8988T (cell line): ENCODE results near the gene CELSR1.

Experiments
- DNase-seq: peaks from one replicate; pipeline ENCODE4 v3.0.0; 2011

Gene CELSR1

DNA sequence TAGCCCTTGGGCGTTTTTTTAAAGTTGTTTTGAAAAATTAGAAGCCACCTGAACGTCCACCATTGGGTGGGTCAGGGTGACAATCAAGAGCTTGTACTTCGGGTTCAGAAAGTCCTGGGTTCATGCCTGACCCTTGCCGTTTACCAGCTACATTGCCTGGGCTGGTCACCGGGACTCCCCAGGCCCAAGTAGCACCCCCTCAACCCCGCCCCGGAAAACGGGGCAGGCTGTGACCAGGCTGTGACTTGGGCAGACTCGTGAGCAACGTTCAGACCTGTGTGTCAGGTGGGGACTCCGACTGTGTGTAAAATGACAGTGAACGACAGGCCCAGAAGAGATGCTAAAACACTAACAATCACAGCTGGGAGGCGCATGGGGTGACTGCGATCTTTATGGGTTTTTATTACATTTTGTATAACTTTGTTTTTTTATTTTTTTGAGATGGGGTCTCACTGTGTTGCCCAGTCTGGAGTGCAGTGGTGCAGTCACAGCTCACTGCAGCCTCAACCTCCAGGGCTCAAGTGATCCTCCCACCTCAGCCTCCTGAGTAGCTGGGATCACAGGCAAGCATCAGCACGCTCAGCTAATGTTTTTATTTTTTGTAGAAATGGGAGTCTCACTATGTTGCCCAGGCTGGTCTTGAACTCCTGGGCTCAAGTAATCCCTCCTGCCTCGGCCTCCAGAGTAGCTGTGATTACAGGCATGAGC is 145.1 kb downstream of the CELSR1 start:
- no peak for DNase-seq

DNA sequence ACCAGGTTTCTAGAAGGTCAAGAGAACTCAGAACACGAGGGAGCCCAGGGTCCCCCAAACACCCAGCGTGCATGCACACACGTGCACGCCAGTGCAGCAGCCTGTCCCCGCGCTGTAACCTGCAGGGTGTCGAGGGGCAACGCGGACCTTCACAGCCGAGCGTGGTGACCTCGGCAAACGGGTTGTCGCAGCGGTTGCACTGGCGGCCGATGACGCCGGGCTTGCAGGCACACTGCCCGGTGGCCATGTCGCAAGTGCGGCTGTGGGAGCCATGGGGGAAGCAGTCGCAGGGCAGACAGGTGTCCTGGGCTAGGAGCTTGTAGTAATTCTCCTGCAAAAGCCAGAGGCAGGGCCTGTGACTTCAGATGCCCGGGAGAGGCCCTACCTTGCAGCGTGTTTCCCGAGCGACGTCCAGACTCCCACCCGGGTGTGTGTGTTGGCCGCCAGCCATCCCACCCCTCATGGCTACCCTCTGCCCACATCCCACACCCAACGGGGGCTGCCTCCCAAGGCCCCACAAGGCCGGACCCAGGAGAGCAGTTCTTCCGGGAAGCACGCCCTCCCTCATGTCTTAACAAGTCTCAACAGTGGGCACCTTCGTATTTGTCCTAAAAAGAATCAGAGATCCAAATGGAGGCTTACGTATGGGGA is 145.8 kb downstream of the CELSR1 start:
- no peak for DNase-seq

DNA sequence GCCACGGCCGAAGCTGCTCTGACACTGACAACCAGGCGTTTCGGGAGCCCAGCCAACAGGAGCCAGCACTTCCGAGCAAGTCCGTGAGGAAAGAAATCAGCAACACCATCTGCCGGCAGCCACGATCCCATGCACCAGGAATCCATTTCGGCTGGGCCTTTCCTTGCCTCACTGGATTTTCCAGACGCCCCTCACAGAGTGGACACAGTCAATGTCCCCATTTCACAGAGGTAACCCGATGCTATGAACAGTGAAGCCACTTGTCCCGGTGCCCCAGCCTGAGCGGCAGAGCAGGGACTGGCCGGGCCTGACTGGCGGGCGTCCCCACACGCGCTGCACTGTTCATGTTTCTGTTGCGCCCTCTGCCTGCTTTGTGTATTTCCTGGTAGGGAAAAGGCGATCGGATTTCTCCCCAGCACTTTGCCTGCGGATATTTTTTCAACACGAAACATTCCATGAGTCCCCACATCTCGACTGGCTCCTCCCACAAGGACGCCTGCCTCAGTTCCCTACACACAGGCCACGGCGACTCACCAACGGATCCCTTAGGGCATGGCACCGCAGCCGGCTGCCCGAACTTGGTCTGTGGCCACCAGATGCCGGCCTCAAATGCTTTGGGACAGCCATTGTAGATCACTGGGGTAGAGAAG is 146.6 kb downstream of the CELSR1 start:
- DNase-seq: no peak

DNA sequence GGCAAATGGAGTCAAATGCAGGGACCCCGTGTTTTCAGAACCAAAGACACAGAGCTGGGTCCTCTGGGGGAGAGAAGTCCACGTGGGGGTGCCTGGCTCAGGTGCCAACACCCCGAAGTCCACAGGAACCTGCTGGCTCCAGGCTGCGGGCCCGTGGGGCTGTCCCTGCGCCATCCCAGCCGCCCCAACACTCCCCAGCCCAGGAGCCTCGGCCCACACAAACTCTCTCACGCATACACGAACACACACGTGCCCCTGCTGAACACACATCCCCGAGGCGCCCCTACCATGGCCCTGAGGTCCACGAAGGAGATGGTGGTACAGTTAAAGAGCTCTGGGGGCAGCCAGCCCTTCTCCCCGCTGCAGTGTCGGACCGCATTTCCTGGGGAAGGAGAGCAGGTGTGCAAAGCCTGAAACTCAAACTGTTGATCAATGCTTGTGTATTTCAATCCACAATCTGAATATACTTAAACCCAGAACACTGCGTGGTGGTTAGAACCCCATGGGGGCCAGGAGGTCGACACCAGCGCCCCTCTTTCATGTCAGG is 147.2 kb downstream of the CELSR1 start:
- no peak for DNase-seq

DNA sequence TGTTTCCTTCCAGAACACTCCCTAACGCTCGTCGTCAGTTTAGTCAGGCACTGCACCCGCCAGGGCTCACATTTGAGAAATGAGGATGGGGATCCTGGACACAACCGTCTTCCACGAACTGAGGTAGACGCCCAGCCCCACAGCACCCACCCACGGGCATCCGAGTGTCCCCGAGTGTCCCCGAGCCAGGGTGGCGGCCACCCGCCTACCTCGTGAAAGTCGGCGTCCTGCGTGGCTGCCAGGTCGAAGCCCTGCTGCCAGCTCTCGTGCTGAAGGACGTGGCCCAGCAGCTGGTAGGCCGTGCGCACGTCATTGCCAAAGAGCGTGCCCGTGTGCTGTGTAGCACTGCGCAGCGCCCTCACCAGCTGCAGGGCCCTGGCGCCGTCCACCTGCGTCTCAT is 148.3 kb downstream of the CELSR1 start:
- DNase-seq: no peak

DNA sequence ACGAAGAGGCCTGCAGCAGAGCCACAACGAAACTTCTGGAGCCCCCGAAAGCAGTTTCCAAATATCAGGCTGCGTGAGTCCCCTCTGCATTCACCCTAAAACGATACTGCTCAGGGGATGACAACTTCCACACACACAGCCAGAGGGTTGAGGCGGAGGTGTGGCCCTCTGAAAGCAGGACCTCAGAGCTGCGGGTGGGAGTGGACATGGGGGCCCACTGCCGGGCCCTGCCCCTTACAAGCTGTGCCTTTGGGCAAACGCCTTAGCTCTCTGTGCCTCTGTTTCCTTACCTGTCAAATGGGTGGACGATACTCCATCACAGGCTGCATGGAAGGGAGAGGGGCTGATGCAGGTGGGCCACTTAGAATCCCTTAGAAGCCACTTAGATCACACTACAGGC is 148.8 kb downstream of the CELSR1 start:
- DNase-seq: no peak

DNA sequence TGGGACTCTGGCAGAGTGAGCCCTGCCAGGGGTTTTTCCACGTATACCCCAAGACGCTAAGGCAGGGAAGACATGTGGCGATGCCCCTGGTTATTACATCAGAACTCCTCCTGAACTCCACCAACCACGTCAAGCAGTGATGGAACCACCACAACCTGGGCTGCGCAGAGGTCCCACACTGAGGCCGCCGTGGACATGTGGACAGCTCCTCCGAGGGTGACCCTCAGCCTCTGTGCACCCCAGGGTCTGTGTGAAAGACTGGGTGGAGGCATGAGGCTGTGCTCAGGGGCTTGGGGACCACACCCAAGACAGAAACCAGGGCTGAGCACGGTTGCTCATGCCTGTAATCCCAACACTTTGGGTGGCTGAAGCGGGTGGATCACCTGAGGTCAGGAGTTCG is 149.7 kb downstream of the CELSR1 start:
- DNase-seq: no peak

DNA sequence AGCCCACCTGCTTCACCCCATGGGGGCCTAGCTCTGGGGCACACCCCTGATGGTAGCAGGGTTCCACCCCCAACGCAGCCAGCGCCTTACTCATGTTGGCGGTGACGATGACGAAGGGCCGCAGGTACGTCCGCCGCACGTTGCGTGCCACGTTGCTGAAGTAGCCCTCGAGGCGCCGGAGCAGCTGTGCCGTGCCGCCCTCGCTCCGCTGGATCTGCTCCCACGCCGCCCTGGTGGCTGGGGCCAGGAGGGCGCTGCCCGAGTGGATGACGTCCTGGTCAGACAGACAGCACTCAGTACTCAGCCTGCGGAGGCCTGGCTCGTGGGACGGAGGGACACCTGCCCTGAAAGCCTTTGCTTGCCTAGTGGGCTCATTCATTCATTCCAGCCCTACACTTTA is 151.1 kb downstream of the CELSR1 start:
- DNase-seq: no peak

DNA sequence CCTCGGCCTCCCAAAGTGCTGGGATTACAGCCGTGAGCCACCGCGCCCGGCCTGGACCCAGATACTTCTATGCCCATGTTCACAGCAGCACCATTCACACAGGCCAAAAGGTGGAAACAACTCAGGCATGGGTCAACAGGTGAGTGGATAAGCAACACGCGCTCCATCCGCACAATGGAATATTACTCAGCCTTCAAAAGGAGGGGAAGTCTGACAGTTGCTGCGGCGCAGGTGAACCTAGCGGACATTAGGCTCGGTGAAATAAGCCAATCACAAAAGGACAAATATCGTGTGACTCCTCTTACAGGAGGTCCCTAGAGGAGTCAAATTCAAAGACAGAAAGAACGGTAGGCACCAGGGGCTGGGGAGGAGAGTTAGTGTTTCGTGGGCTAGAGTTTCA is 154.9 kb downstream of the CELSR1 start:
- no peak for DNase-seq

DNA sequence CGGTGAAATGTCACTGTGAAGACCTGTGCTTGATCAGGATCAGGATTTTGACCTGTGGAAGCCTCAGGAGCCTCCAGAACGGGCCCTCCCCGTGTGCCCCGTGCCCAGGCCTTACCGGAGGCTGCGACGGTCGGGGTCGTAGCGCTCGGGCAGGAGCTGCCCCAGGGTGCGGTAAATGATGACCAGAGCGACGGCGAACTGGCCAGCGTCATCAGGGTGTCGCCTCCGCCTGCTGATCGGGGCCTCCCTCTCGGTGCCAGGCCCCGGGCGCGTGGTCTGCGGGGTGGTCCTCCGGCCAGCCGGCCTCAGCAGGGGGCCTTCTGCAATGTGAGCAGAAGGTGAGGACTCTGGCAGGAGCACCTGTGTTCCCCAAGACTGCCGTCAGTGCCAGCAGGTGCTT is 155.7 kb downstream of the CELSR1 start:
- DNase-seq: no peak

DNA sequence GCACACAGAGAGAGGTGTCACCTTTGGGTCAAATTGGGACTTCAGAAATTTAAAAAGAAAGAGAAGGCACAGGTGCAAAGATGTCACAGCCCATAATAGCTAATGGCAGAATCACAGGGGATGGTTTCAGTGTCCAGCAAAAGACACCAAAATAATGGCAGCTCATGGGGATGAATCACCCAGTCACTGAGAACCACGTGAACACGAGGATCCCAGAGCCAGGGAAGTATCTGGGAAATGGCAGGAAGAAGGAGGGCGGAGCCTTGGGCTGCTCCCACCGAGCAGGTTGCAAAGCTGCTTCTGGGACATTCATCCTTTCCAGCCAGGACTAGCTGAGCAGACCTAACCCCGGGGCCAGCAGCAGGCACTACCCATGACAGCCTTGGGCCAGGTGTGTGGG is 156.3 kb downstream of the CELSR1 start:
- DNase-seq: no peak

DNA sequence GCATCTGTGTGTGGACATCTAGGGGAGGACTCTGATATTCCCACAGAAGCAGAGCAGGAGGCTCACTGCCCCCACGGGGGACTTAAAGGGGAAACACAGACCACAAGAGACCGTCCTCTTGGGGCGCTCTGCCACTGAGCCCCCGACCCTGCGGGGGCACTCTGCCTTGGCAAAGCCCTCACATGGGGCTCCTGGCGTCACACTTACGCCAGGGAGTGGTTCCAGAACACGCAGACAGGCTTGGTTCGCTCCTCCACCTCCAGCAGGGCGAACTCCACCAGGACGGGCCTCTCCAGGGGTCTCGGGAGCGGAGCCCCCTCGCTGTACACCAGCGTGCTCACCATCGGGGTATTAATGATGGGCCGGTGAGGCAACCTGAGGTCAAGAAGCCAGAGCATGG is 156.8 kb downstream of the CELSR1 start:
- no peak for DNase-seq

DNA sequence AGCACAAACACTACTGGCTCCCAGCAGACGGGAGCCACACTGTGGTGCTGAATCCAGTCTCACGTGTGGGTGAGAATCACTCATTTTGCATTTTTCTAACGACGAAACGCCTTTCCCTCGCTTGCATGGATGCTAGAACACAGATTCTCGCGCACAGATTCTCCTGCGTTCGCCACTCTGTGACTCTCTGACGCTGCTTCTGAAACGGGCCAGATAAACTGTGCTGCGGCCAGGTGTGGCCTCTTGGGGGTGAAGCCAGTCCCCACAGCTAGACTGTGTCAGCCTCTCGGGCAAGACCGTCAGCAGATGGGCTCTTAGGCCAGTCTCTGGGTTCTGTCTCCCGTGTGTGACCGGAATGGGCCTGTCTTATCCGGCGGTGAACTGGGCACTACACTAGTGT is 157.4 kb downstream of the CELSR1 start:
- no peak for DNase-seq

DNA sequence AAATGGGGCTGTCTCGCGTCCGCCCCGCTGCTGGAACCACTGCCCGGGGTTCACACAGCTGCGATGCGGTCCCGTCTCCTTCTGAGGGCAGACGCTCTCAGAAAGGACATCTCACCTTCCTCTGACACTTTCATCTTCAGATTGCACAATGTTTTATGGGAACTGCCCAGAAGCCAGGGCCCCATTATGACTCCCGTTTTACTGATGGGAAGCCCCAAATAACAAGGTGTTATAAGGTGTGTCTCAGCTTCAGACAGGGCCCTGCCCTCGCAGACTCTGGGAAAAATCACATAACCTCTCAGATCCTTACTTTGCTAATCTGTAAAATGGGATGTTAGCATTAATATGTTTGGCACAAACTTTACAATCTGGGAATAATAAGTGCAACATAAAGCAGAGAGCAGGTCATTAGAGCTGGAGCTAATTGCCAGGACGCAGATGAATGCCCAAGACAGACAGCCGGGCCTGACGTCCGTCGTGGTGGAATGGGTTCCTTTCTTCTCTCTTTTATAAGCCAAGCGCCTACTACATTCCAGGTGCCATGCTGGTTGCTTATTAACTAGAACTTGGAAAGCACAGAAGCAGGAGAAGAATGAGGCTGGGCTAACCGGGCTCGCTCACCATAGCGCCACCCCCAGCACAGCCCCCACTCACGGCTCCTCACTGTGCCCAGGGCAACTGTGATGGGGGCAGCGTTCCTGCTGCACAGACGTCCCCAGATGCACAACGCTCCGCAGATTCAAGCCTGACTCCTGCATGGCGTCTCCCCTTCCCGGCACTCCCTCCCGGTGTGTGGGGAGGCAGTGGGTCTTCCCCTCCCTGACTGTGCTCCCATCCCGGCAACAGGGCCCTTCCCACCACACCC is 158.1 kb downstream of the CELSR1 start:
- DNase-seq: no peak

DNA sequence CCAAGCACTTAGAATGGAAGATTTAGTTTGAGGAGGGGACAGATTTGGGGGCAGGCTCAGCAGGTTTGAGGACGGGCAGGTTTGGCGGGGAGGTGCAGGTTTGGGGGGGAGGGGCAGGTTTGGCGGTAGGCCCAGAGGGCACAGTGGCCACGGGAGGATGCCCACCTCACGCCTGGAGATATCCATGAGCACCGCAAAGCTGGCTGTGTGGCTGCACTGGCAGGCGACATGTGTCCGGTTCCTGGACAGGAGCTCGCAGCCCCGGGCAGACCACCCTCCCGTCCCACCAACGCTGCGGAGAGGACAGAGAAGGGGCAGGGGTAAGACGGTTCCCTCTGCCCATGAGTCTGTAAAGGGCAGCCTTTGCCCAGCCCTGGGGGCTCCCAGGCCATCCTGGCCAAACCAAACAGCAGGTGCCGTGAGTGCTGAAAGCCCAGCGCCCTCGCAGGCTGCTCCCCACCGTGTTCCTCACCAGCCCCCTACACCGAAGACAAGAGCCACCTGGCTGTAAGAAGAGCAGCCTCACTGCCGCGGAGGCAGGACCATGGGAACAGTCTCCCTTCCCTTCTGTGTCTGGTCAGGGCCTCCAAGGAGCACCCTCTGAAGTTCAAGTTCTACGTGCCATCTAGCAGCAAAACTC is 158.9 kb downstream of the CELSR1 start:
- no peak for DNase-seq

DNA sequence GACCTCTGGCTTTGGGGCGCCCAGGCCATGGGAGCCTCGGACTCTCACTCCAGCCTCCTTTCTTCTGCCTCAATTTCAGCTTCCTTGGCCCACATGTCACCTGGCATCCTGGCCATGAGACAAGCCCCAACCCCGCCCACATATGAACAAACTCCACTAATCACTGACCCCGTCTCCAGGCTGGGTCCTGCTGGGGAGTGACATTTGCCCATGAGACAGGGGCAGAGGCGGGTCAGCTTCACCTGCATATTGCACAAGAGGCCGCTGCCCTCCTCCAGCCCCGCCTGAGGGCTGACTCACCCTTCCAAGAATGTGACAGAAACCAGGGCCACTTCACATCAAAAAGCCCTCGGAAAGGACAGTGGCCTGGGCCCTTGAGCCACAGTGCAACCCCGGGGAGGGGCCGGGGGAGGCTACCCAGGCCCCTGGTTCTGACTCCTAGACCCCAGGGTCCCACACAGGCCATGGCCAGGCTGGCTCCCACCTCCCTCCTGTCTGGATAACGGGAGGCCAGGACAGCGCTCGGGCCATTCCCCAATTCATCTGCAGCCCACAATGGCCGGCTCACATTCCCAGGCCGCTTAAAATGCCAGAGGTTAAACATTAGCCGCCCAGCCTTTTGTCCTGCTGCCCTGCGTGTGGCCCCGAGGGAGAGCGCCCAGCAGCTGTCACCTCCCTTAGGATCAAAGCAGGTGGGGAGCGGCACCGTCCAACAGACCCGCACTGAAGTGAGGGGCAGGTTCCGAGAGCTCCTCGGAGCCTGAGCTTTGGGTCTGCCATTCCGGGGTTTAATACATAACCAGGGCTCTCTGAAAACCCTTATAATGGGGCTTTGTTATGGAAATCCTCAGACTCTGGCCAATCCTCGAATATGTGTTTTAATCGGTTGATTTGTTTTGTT is 159.6 kb downstream of the CELSR1 start:
- peak; percentile 92 for DNase-seq

DNA sequence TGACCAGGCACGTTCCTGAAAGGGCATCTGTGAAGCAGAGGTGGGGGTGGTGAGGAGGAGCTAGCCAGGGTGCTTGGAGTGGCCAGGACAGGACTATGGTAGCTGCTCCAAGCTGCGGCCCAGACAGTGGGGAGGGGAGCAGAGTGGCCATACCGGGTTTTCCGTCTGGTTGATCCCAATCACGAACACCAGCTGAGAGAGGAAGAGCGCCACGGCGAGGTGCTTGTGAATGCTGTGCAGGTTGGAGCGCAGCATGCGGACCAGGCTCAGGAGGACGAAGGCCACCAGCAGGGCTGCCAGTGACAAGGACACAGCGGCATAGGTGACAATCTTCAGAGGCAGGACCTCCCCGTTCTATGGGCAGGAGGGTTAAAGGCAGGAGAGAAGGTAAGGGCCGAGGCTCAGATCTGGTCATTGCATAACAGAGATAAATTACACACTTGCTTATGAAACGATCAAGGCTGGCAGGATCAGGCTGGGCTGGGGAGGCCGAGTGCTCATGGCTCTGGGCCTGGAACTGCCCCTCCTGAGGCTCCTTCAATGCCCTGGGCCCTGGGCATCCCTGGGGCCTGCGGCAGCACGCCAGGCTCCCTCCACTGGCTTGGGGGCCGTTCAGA is 160.4 kb downstream of the CELSR1 start:
- no peak for DNase-seq

DNA sequence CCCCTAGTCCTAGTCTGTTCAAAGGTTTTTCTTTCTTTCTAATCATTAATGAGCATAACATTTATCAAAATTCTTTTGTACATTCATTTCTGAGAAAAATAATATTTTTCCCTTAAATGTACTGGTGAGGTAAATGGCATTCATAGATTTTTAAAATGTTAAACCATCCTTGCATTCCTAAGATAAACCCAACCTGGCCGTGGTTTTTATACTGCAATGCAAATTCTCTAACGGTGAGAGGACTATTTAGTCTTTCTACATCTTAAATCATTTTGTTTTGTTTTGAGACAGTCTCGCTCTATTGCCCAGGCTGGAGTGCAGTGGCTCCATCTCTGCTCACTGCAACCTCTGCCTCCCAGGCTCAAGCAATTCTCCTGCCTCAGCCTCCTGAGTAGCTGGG is 161.3 kb downstream of the CELSR1 start:
- DNase-seq: no peak

DNA sequence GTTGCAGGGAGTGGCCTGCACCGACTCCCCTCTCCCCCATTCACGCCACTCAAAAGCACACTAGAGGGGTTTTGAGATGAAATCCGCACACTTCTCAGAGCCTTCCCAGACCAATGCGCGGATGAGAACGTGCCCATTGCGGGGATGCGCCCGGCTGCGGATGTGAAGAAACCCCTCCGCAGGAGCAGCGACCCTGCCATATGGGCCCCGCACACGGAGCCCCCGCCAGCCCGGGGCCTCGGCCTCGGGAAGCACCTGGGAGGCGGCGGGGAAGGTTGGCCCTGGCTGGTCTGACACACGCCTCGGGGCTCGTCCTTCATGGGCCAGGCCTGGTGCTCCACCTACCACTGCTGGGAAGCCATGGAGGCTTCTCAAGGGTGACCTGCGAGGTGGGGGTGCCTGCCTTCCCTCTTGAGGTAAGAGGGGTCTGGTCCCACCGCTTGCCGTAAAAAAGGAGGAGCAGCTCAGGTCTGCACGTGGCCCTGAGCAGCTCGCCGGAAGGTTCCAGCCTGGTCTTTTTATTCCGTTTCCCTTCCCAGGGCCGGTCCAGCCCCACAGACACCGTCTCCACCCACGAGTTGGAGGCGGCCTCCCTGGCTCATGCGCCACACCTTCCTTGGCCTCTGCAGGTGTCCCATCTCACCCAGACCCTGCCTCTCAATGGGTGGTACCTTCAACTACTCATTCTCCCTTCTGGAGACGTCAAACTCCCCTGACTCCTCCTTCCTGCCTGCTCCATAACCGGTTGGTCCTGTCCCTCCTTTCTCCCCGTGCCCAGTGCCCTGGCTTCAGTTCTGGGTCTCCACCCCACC is 162.6 kb downstream of the CELSR1 start:
- DNase-seq: no peak
